IMR-90 (cell line): ENCODE results near the gene PBX3. TPM values are rescaled to one million over a fixed set of nuclear protein-coding genes. Genes with fewer than 3 reads are reported as not detected.

Experiments used
- ATAC-seq: fragments of 200-7000 bp; cut with Tn5 transposase; 2 replicates; pipeline ENCODE4 v1.9.1; 2020; ENCODE audit warnings: low read depth, mild to moderate bottlenecking, moderate library complexity
- BruUV-seq: library from RNA; stranded (reverse); fragments of 400-500 nt; replicated peaks from 2 replicates; lab custom pipeline; 2021; lab: Mats Ljungman, UMichigan
- CTCF ChIA-PET: fragments of 300-600 bp; formaldehyde crosslinking; extraction: SDS; loops from one replicate; lab custom pipeline; 2021; ENCODE audit warnings: antibody characterized with exemption; lab: Yijun Ruan, JAX
- POLR2A ChIA-PET: fragments of 300-600 bp; sonication (Branson Sonifier 250); formaldehyde crosslinking; loops from one replicate; lab custom pipeline; 2022; ENCODE audit warnings: antibody characterized with exemption; ENCODE audit not compliant: unreplicated experiment; lab: Charles Lee
- DNase-seq: peaks from one replicate; pipeline ENCODE4 v3.0.0; 2013
- H2AFZ ChIP-seq: replicated peaks from 2 replicates; pipeline ENCODE3; 2013; ENCODE audit warnings: low read length, mild to moderate bottlenecking; ENCODE audit not compliant: poor library complexity
- H2AK5ac ChIP-seq: 2 replicates; pipeline ENCODE4 v1.6.1; 2013; ENCODE audit warnings: low read depth, low read length, inconsistent platforms
- H2AK9ac ChIP-seq: replicated peaks from 2 replicates; pipeline ENCODE3; 2013; ENCODE audit warnings: mild to moderate bottlenecking, low read depth, low read length, moderate library complexity; ENCODE audit not compliant: poor library complexity
- H2BK120ac ChIP-seq: 2 replicates; pipeline ENCODE4 v1.6.1; 2013; ENCODE audit warnings: low read depth, low read length, inconsistent platforms
- H2BK15ac ChIP-seq: 3 replicates; pipeline ENCODE4 v1.6.1; 2013; ENCODE audit warnings: low read depth, low read length, inconsistent platforms
- H2BK20ac ChIP-seq: 2 replicates; pipeline ENCODE4 v1.6.1; 2013; ENCODE audit warnings: low read depth, mild to moderate bottlenecking, inconsistent platforms, low read length, moderate library complexity
- H2BK5ac ChIP-seq: 2 replicates; pipeline ENCODE4 v1.6.1; 2013; ENCODE audit warnings: mild to moderate bottlenecking, low read depth, low read length, inconsistent platforms; ENCODE audit not compliant: poor library complexity, severe bottlenecking
- H3K14ac ChIP-seq: replicated peaks from 2 replicates; pipeline ENCODE4 v1.6.1; 2013; ENCODE audit warnings: low read depth, low read length, inconsistent platforms
- H3K18ac ChIP-seq: 2 replicates; pipeline ENCODE4 v1.6.1; 2013; ENCODE audit warnings: low read depth, low read length, control low read depth
- H3K23ac ChIP-seq: 2 replicates; pipeline ENCODE4 v1.6.1; 2013; ENCODE audit warnings: low read depth, low read length, inconsistent platforms
- H3K27ac ChIP-seq: 2 replicates; pipeline ENCODE4 v1.5.1; 2013; ENCODE audit warnings: mild to moderate bottlenecking, control low read depth, low read length; ENCODE audit not compliant: insufficient read depth
- H3K27me3 ChIP-seq: 2 replicates; pipeline ENCODE4 v1.6.1; 2013; ENCODE audit warnings: low read length; ENCODE audit not compliant: control insufficient read depth, insufficient read depth
- H3K36me3 ChIP-seq: 2 replicates; pipeline ENCODE4 v1.6.1; 2013; ENCODE audit warnings: low read length, mixed read lengths; ENCODE audit not compliant: control insufficient read depth, insufficient read depth
- H3K4ac ChIP-seq: 2 replicates; pipeline ENCODE4 v1.6.1; 2013; ENCODE audit warnings: low read depth, low read length, inconsistent platforms
- H3K4me1 ChIP-seq: 2 replicates; pipeline ENCODE4 v1.6.1; 2013; ENCODE audit warnings: low read length, mixed read lengths; ENCODE audit not compliant: control insufficient read depth, insufficient read depth
- H3K4me2 ChIP-seq: 2 replicates; pipeline ENCODE4 v1.6.1; 2013; ENCODE audit warnings: low read depth, mild to moderate bottlenecking, control low read depth, low read length, moderate library complexity
- H3K4me3 ChIP-seq: 2 replicates; pipeline ENCODE4 v1.5.1; 2013; ENCODE audit warnings: low read depth, mild to moderate bottlenecking, control low read depth, low read length, moderate library complexity; ENCODE audit not compliant: insufficient read depth
- H3K56ac ChIP-seq: 2 replicates; pipeline ENCODE4 v1.6.1; 2013; ENCODE audit warnings: low read length, inconsistent platforms; ENCODE audit not compliant: insufficient read depth; ENCODE audit errors: extremely low read depth
- H3K79me1 ChIP-seq, 2 experiments: 2 replicates each; pipeline ENCODE4 v1.6.1; 2013; ENCODE audit warnings: low read length in 2 of 2, inconsistent platforms in 1 of 2, low read depth in 1 of 2
- H3K9ac ChIP-seq: 2 replicates; pipeline ENCODE4 v1.6.1; 2013; ENCODE audit warnings: low read depth, low read length, control low read depth
- H3K9me1 ChIP-seq: 2 replicates; pipeline ENCODE4 v1.6.1; 2013; ENCODE audit warnings: low read length, inconsistent platforms; ENCODE audit not compliant: insufficient read depth
- H3K9me3 ChIP-seq: 2 replicates; pipeline ENCODE4 v1.6.1; 2013; ENCODE audit warnings: low read length; ENCODE audit not compliant: control insufficient read depth, insufficient read depth
- H4K20me1 ChIP-seq: 2 replicates; pipeline ENCODE4 v1.6.1; 2013; ENCODE audit warnings: low read length, inconsistent platforms; ENCODE audit not compliant: insufficient read depth
- H4K5ac ChIP-seq: 2 replicates; pipeline ENCODE4 v1.6.1; 2013; ENCODE audit warnings: mild to moderate bottlenecking, low read depth, low read length, control low read depth
- H4K8ac ChIP-seq, 2 experiments: 2 replicates each; pipeline ENCODE4 v1.6.1; 2013; ENCODE audit warnings: low read depth in 2 of 2, low read length in 2 of 2, control low read depth in 1 of 2, inconsistent platforms in 1 of 2
- H4K91ac ChIP-seq: 2 replicates; pipeline ENCODE4 v1.6.1; 2013; ENCODE audit warnings: low read depth, low read length, inconsistent platforms; ENCODE audit not compliant: insufficient read depth
- CHD1 ChIP-seq: IDR thresholded peaks from 2 replicates; pipeline ENCODE4 v1.6.1; 2012; ENCODE audit warnings: low read depth, low read length, improper control_type of control experiment
- MAFK ChIP-seq: IDR thresholded peaks from 2 replicates; pipeline ENCODE4 v1.6.1; 2012; ENCODE audit warnings: low read depth, low read length, improper control_type of control experiment
- RAD21 ChIP-seq: IDR thresholded peaks from 2 replicates; pipeline ENCODE4 v1.6.1; 2012; ENCODE audit warnings: low read length, improper control_type of control experiment
- RFX5 ChIP-seq: IDR thresholded peaks from 2 replicates; pipeline ENCODE4 v1.8.0; 2012; ENCODE audit warnings: low read depth, mild to moderate bottlenecking, low read length, moderate library complexity
- SMC3 ChIP-seq: fragments of 150-350 bp; IDR thresholded peaks from 2 replicates; pipeline ENCODE4 v1.6.1; 2016; ENCODE audit warnings: low read depth, mild to moderate bottlenecking, antibody characterized with exemption, low read length, moderate library complexity
- WGBS, 2 experiments: methylation state at CpG; one replicate each; pipeline versions ENCODE4 v1.1.5 to v1.1.7; 2013; ENCODE audit warnings: missing lambda C conversion rate in 2 of 2; ENCODE audit not compliant: insufficient read length in 1 of 2; ENCODE audit errors: extremely low coverage in 2 of 2; 5-methylcytosine and 5-hydroxymethylcytosine counted together
- dilution Hi-C: fragments of 300-500 bp; cut with HindIII; formaldehyde crosslinking; loops from one replicate; pipeline ENCODE4 v1.14.3; 2018; ENCODE audit warnings: low sequenced_read_pairs; ENCODE audit not compliant: unreplicated experiment
- in situ Hi-C: fragments of 300-500 bp; cut with MboI; formaldehyde crosslinking; loops from 3 replicates; pipeline ENCODE4 v1.14.3; 2019; ENCODE audit warnings: low sequenced_read_pairs, inconsistent platforms, mixed read lengths
- intact Hi-C: fragments of 100-400 bp; cut with micrococcal nuclease; formaldehyde crosslinking; loops from 2 replicates; pipeline ENCODE4 v1.10.0; 2022
- polyA plus RNA-seq, 3 experiments: library from polyadenylated mRNA; depleted of rRNA; stranded (reverse); fragments of >200 nt; gene quantifications; 2 replicates each; pipeline ENCODE4 v1.2.3, GENCODE V29; 2012; ENCODE audit warnings: low replicate concordance in 1 of 3
- total RNA-seq: library from RNA; depleted of rRNA; stranded (reverse); fragments of >200 nt; gene quantifications from 2 replicates; pipeline ENCODE4 v1.2.3, GENCODE V29; 2012

PBX3 gene
- total and polyA plus RNA-seq, 2 of the 4 experiments (the other 2 are of a cell fraction): 12.0 to 15.6 TPM

DNA sequence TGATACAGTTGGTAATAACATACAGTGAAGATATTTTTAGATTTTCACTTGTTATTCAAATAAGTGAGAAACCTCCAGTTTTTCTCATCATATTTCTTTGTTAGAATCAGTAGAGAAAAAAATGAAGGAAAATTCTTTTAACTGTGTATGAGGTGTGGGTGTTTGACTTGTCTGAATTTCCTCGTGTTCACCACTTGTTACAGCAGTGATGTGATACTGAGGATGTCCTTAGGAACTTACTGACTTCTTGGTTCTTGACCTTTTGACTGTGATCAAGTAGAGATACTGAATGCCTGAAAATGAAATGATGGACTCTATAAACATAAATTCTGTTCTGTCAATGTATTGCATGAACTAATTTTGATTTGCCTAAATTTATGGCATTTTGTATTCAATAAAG, 10.7 kb downstream of the PBX3 start:
- intact Hi-C loops: loop anchor here (5.0 kb wide), 1 partner anchor 84 kb away; no protein-coding TSS in a partner anchor
- dilution Hi-C loops: no loop called here
- TF ChIP-seq RAD21 (no peak), CHD1 (no peak), MAFK (no peak), SMC3 (no peak), RFX5 (no peak)
- Histone ChIP-seq H4K8ac (no peak overlapping the region), H2AK5ac (no peak overlapping the region), H3K27me3 (no peaks in the 10 kb centered on the region), H3K9me3 (no peaks in the 10 kb centered on the region), H3K4ac (no peak overlapping the region), H2BK120ac (no peak overlapping the region), H3K9me1 (no peaks in the 10 kb centered on the region; the same call in 1 of the 2 replicates), H3K36me3 (peaks cover 2% of the 10 kb centered on the region; the same call in 1 of the 2 replicates), H2AFZ (no peak overlapping the region), H3K27ac (no peak overlapping the region), H3K14ac (no peak overlapping the region), H3K18ac (no peak overlapping the region), H4K91ac (no peak overlapping the region), H4K5ac (no peak overlapping the region), H3K56ac (no peak overlapping the region), H2AK9ac (no peak overlapping the region), H2BK20ac (no peak overlapping the region), H3K4me2 (no peak overlapping the region), H3K79me1 (peaks cover 17 to 30% of the 10 kb centered on the region in 2 experiments), H2BK15ac (no peak overlapping the region), H4K20me1 (peaks cover 3% of the 10 kb centered on the region), H3K4me3 (no peak overlapping the region), H3K9ac (no peak overlapping the region), H3K4me1 (peaks cover 7% of the 10 kb centered on the region), H2BK5ac (no peak overlapping the region), H3K23ac (no peak overlapping the region)
- no peak for ATAC-seq
- DNase-seq: no peak
- ChIA-PET POLR2A (no interaction called here), CTCF (no interaction called here)
- no TSS peak for BruUV-seq
- in situ Hi-C loops: no loop called here
- no CpG with 5 or more reads among the region's 1 CpG for whole genome bisulfite sequencing, 2 experiments
